ENCODE data around the gene INTS4.
A peak's percentile ranks its signal among the peaks of the same experiment; 100 is the strongest.
"Not testable (repeated sequence)": the region's sequence is repeated elsewhere in the genome, so short reads cannot be mapped to it uniquely, and the experiment has no call there.

The INTS4 gene

DNA sequence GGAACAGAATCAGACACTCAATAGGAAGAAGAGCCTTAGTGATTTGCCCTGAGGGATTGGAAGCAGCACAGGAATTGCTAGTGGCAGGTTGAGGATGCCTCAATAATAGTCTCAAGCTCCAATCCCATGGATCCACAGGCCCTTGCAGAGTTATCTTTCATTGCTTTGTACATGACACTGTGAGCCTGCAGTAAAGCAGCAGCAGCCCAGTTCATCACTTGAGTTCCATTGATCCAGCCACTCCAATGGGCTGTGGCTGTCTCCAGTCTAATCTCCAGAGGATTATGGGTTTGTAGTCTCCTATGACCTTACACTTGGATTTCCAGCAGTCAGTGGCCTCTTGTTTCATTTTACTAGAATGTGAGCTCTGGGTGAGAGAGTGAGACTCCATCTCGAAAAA lies 128.1 kb downstream of the INTS4 start:
- intact Hi-C loops (cut with micrococcal nuclease) = no loop called here

GRCh38 chr11:77865805-77866204 lies 128.7 kb downstream of the INTS4 start:
- Mint-ChIP-seq H3K36me3 (ENCODE audit: low read depth) (peaks cover 26% of the 10 kb centered on the region), H3K4me1 (ENCODE audit: low read depth) (no peaks in the 10 kb centered on the region), H3K4me3 (no peak overlapping the region), H3K9me3 (no peaks in the 10 kb centered on the region), H3K27me3 (no peaks in the 10 kb centered on the region), H3K27ac (no peak overlapping the region)
- intact Hi-C loops (cut with micrococcal nuclease) = no loop called here

More for the DNA sequence above, 128.1 kb downstream of the INTS4 start:
- Mint-ChIP-seq H3K9me3 (no peaks in the 10 kb centered on the region), H3K27ac (no peak overlapping the region), H3K27me3 (no peaks in the 10 kb centered on the region), H3K4me1 (ENCODE audit: low read depth) (no peaks in the 10 kb centered on the region), H3K4me3 (no peak overlapping the region), H3K36me3 (ENCODE audit: low read depth) (peaks cover 29% of the 10 kb centered on the region)

DNA sequence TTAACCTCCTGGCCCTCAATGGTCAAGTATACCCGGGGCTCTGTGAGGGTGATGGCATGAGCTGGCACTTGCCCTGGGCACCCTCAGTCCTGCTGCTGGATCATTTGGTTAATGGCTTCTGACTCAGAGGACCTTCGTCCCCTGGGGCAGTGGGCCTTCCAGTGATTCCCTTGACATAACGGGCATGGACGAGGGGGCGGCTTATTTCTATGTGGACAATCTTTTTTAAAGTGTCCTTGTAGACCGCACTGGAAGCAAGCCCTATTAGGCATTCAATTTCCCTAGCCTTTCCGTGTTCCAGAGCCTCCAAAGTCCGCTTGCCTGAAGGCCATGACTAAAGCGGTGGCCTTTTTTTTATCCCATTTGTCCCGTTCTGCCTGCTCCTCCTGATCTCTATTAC lies 133.0 kb downstream of the INTS4 start:
- intact Hi-C loops (cut with micrococcal nuclease); H3K4me1 Mint-ChIP-seq (ENCODE audit: low read depth); H3K27ac Mint-ChIP-seq; H3K27me3 Mint-ChIP-seq; H3K4me3 Mint-ChIP-seq; H3K9me3 Mint-ChIP-seq: not testable (repeated sequence)
- H3K36me3 Mint-ChIP-seq (ENCODE audit: low read depth) = peaks cover 16% of the 10 kb centered on the region

- intact Hi-C loops (cut with micrococcal nuclease); H3K27me3 Mint-ChIP-seq; H3K4me1 Mint-ChIP-seq (ENCODE audit: low read depth); H3K27ac Mint-ChIP-seq; H3K4me3 Mint-ChIP-seq: not testable (repeated sequence)
- H3K9me3 Mint-ChIP-seq = peaks cover 44% of the 10 kb centered on the region
- peaks cover 44% of the 10 kb centered on the region for H3K36me3 Mint-ChIP-seq (ENCODE audit: low read depth)
Measured at GRCh38 chr11:77857906-77858457, 136.5 kb downstream of the INTS4 start.

DNA sequence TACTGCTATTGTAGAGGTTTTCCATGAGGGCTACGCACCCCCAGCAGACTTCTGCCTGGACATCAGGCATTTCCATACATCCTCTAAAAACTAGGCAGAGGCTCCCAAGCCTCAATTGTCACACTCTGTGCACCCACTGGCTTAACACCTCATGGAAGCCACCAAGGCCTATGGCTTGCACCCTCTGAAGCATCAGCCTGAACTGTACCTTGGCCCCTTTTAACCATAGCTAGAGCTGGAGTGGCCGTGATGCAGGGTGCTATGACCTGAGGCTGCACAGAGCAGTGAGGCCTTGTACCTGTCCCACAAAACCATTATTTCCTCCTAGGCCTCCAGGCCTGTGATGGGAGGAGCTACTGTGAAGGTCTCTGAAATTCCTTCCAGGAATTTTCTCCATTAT lies 139.6 kb downstream of the INTS4 start:
- Mint-ChIP-seq H3K27me3 (no peaks in the 10 kb centered on the region), H3K27ac (no peak overlapping the region), H3K36me3 (ENCODE audit: low read depth) (peaks cover 54% of the 10 kb centered on the region), H3K4me3 (no peak overlapping the region), H3K9me3 (peaks cover 47% of the 10 kb centered on the region), H3K4me1 (ENCODE audit: low read depth) (no peaks in the 10 kb centered on the region)
- intact Hi-C loops (cut with micrococcal nuclease) = no loop called here

DNA sequence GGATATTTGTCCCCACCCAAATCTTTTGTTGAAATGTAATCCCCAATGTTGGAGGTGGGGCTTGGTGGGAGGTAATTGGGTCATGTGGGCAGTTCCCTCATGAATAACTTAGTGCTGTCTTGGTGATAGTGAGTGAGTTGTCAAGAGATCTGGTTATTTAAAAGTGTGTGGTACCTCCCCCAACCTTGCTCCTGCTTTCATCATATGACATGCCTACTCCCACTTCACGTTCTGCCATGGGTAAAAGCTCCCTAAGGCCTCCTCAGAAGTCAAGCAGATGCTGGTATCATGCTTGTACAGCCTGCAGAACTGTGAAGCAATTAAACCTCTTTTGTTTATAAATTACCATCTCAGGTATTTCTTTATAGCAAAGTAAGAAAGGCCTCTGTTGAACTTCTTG lies 143.0 kb downstream of the INTS4 start:
- H3K36me3 Mint-ChIP-seq (ENCODE audit: low read depth) = peaks cover 46% of the 10 kb centered on the region
- H3K27me3 Mint-ChIP-seq = no peaks in the 10 kb centered on the region
- intact Hi-C loops (cut with micrococcal nuclease) = no loop called here
- no peak overlapping the region for H3K4me3 Mint-ChIP-seq
- H3K27ac Mint-ChIP-seq = no peak overlapping the region
- no peaks in the 10 kb centered on the region for H3K4me1 Mint-ChIP-seq (ENCODE audit: low read depth)
- peaks cover 37% of the 10 kb centered on the region for H3K9me3 Mint-ChIP-seq

- peak overlapping the region; percentile 56 for H3K27ac Mint-ChIP-seq
- intact Hi-C loops (cut with micrococcal nuclease); H3K27me3 Mint-ChIP-seq; H3K4me3 Mint-ChIP-seq: not testable (repeated sequence)
- peaks cover 42% of the 10 kb centered on the region for H3K36me3 Mint-ChIP-seq (ENCODE audit: low read depth)
- peaks cover 44% of the 10 kb centered on the region for H3K9me3 Mint-ChIP-seq
- peaks cover 11% of the 10 kb centered on the region for H3K4me1 Mint-ChIP-seq (ENCODE audit: low read depth)
Measured at GRCh38 chr11:77843700-77844099, 150.8 kb downstream of the INTS4 start.

DNA sequence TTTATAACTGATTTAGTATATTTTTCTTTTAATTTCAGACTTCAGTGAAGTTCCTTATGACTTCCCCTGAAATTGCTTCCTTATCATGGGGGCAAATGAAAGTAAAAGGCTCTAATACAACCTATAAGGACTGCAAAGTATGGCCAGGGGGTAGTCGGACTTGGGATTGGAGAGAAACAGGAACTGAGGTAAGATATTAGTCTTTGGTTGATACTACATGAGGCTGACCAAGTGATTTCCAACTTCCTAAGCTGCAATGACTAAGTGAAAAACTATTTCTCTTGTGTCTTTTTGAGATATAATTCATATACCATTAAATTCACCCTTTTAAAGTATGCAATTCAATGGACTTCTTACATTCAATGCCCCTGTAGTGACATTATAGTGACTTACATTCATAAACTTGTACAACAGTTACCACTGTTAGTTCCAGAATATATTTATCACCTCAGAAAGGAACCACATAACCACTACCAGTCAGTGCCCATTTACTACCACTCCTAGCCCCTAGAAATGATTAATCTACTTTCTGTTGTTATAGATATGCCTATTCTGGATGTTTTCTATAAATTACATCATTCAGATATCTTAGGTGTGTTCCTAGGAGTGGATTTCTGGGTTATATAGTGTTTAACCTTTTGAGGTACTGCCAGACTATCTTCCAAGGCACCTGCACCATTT lies 151.9 kb downstream of the INTS4 start:
- Mint-ChIP-seq H3K4me3 (no peak overlapping the region), H3K27ac (peak overlapping the region; percentile 56), H3K9me3 (peaks cover 44% of the 10 kb centered on the region), H3K36me3 (ENCODE audit: low read depth) (peaks cover 42% of the 10 kb centered on the region), H3K27me3 (no peaks in the 10 kb centered on the region), H3K4me1 (ENCODE audit: low read depth) (peaks cover 11% of the 10 kb centered on the region)
- intact Hi-C loops (cut with micrococcal nuclease) = no loop called here

GRCh38 chr11:77833302-77833701 lies 161.2 kb downstream of the INTS4 start:
- intact Hi-C loops (cut with micrococcal nuclease) = no loop called here
- H3K36me3 Mint-ChIP-seq (ENCODE audit: low read depth) = no peaks in the 10 kb centered on the region
- H3K27ac Mint-ChIP-seq = no peak overlapping the region
- no peaks in the 10 kb centered on the region for H3K9me3 Mint-ChIP-seq
- H3K4me3 Mint-ChIP-seq = no peak overlapping the region
- no peaks in the 10 kb centered on the region for H3K27me3 Mint-ChIP-seq
- H3K4me1 Mint-ChIP-seq (ENCODE audit: low read depth) = no peaks in the 10 kb centered on the region

DNA sequence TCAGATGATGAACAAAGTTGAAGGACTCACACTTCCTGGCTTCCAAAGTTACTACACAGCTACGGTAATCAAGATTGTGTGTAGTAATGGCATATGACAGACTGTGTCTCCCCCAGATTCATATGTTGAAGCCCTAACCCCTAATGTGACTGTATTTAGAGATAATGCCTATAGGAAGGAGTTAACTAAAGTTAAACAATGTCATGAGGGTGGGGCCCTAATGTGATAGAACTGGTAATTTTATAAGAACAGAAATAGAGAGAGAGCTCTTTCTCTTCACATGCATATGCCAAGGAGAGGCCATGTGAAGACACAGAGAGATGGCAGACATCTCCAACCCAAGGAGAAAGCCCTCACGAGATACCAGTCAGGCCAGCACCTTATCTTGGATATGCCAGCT lies 165.5 kb downstream of the INTS4 start:
- intact Hi-C loops (cut with micrococcal nuclease) = no loop called here
- H3K9me3 Mint-ChIP-seq = no peaks in the 10 kb centered on the region
- H3K27me3 Mint-ChIP-seq = no peaks in the 10 kb centered on the region
- H3K36me3 Mint-ChIP-seq (ENCODE audit: low read depth) = no peaks in the 10 kb centered on the region
- no peaks in the 10 kb centered on the region for H3K4me1 Mint-ChIP-seq (ENCODE audit: low read depth)
- H3K4me3 Mint-ChIP-seq = no peak overlapping the region
- H3K27ac Mint-ChIP-seq = no peak overlapping the region
